Heart left ventricle (tissue), 16 donors: ENCODE results near the gene TSLP. TPM values are rescaled to one million over a fixed set of nuclear protein-coding genes. Genes with fewer than 3 reads are reported as not detected.
A peak's percentile ranks its signal among the peaks of the same experiment; 100 is the strongest.

ENCODE experiments used
- ATAC-seq, 4 donors: fragments of 200-7000 bp; cut with Tn5 transposase; one replicate each; pipeline ENCODE4 v1.9.1; 2020 to 2022; ENCODE audit warnings: moderate library complexity in 4 of 4, mild to moderate bottlenecking in 3 of 4, moderate number of reproducible peaks in 1 of 4
- DNase-seq, 5 donors: peaks; one replicate each; pipeline ENCODE4 v3.0.0-alpha.2; 2020
- H3K27ac ChIP-seq, 12 donors: fragments of 200-600 bp; sonication (generic) in 4 of 12; one replicate each; pipeline versions ENCODE4 v1.5.0 to v1.8.0; 2016 to 2022; ENCODE audit warnings: mild to moderate bottlenecking in 2 of 12
- H3K27me3 ChIP-seq, 9 donors: fragments of 200-600 bp; sonication (generic) in 2 of 9; one replicate each; pipeline versions ENCODE4 v1.5.1 to v1.8.0; 2016 to 2022; ENCODE audit warnings: mild to moderate bottlenecking in 3 of 9
- H3K36me3 ChIP-seq, 9 donors: fragments of 200-600 bp; sonication (generic) in 2 of 9; one replicate each; pipeline versions ENCODE4 v1.5.0 to v1.8.0; 2018 to 2022; ENCODE audit warnings: mild to moderate bottlenecking in 2 of 9
- H3K4me1 ChIP-seq, 12 donors: fragments of 200-600 bp; sonication (generic) in 4 of 12; one replicate each; pipeline versions ENCODE4 v1.5.0 to v1.8.0; 2016 to 2022; ENCODE audit warnings: mild to moderate bottlenecking in 3 of 12
- H3K4me3 ChIP-seq, 12 donors: fragments of 200-600 bp; sonication (generic) in 4 of 12; one replicate each; pipeline versions ENCODE4 v1.5.0 to v1.8.0; 2017 to 2022; ENCODE audit warnings: mild to moderate bottlenecking in 9 of 12, moderate library complexity in 4 of 12
- H3K9me3 ChIP-seq, 12 donors: fragments of 200-600 bp; sonication (generic) in 4 of 12; one replicate each; pipeline versions ENCODE4 v1.5.0 to v1.8.0; 2016 to 2022; ENCODE audit warnings: mild to moderate bottlenecking in 1 of 12
- CTCF ChIP-seq, 12 donors: fragments of 200-600 bp; sonication (generic) in 4 of 12; IDR thresholded peaks; one replicate each; pipeline versions ENCODE4 v1.5.0 to v1.8.0; 2018 to 2022; ENCODE audit warnings: antibody characterized with exemption in 12 of 12, mild to moderate bottlenecking in 5 of 12
- POLR2A ChIP-seq, 2 donors: fragments of 450-650 bp; IDR thresholded peaks; one replicate each; pipeline ENCODE4 v1.6.1; 2017; ENCODE audit warnings: antibody characterized with exemption in 2 of 2, mild to moderate bottlenecking in 2 of 2, moderate library complexity in 2 of 2
- whole genome bisulfite sequencing, 4 donors: extraction: QIAGEN DNeasy Blood & Tissue Kit in 2 of 4; methylation state at CpG; one replicate each; pipeline versions ENCODE4 v1.1.5 to v1.1.7; 2013 to 2018; 5-methylcytosine and 5-hydroxymethylcytosine counted together
- intact Hi-C, 10 donors: fragments of 100-400 bp; cut with DNase I; formaldehyde crosslinking; loops; one replicate each; pipeline versions ENCODE4 v1.11.1 to v1.14.2; 2022
- polyA plus RNA-seq, 2 donors: library from polyadenylated mRNA; stranded (reverse); fragments of 200-250 nt; gene quantifications; one replicate each; pipeline ENCODE4 v1.2.3, GENCODE V29; 2013
- total RNA-seq, 9 donors: library from RNA; depleted of rRNA in 2 of 9; stranded (reverse); fragments of >200 nt in 2 of 9; fragmentation: NEBNext Ultra II Directional in 3 of 9; extraction: Animal tissue kit (Norgen Biotek cat#: 25700) in 3 of 9; gene quantifications; one replicate each; pipeline versions ENCODE4 v1.1.0 to v1.2.4, GENCODE V29; 2016 to 2023
- donor health status: ischemic (EF 13 %, LVEDD 7.1; RV severe dilation, severe dysfunction).
- donor health status: healthy with polysubstance abuse.
- donor health status: DM: no; HTN: yes; CAD: no.
- donor health status: DM: no; HTN: no; CAD: no.
- donor health status: ischemic (EF 25% LVEDD 6.9; RV normal size, moderate dysfunction).
- donor health status: ischemic (EF 25% LVEDD 5.7; RV mildly dilated, moderate dysfunction).
- donor health status: healthy.
- donor health status: DM: yes; HTN: yes; CAD: no.
- donor health status: ischemic (EF 35%, LVEDD 5.7; RV mildly dilated, moderate dysfunction).
- donor health status: nonischemic (EF 11% LVEDD 7.7; RV severe dilation, severe dysfunction).
- donor health status: DM: yes; HTN: yes; CAD: no.
- donor health status: PGD.
- donor health status: ischemic (EF 29% LVEDD 5.4; RV normal size, mild dysfunction).
- donor health status: nonischemic (EF 23%, LVEDD 6.1; RV moderate dilation, normal function).

The TSLP gene
- total and polyA plus RNA-seq, 11 donors = 1.3 to 8.7 (median 4.1) TPM

- TF ChIP-seq CTCF (IDR thresholded peaks at IDR 0.05) = no peak
- Histone ChIP-seq H3K27ac (no peak overlapping the region), H3K9me3 (peaks cover 0 to 7% (median 0%) of the 10 kb centered on the region in 12 donors), H3K4me3 (no peak overlapping the region), H3K4me1 (no peaks in the 10 kb centered on the region), H3K27me3 (peaks cover 0 to 6% (median 0%) of the 10 kb centered on the region in 9 donors), H3K36me3 (no peaks in the 10 kb centered on the region)
- DNase-seq (no peak), ATAC-seq (no peak)
- intact Hi-C loops = loop anchor here in 1 of 10 donors (10.0 kb wide), 1 partner anchor 263 kb away; no protein-coding TSS in a partner anchor
Observed at GRCh38 chr5:111058064-111058463, 13.4 kb upstream of the TSLP start.

- Histone ChIP-seq H3K9me3 (peaks cover 0 to 7% (median 0%) of the 10 kb centered on the region in 12 donors), H3K36me3 (no peaks in the 10 kb centered on the region), H3K4me3 (no peak overlapping the region), H3K27ac (no peak overlapping the region), H3K27me3 (peaks cover 0 to 6% (median 0%) of the 10 kb centered on the region in 9 donors), H3K4me1 (no peaks in the 10 kb centered on the region)
- ATAC-seq = no peak
- TF ChIP-seq POLR2A (IDR thresholded peaks at IDR 0.05) (no peak), CTCF (IDR thresholded peaks at IDR 0.05) (no peak)
- intact Hi-C loops = loop anchor here in 6 of 10 donors (5.0 to 10.0 kb wide), 3 partner anchors 265 to 305 kb away; no protein-coding TSS in a partner anchor
- DNase-seq = no peak
- 83 to 92% (median 87%) methylated on average over 2 of the region's 2 CpGs for WGBS, 4 donors
Observed at GRCh38 chr5:111060169-111060568, 11.3 kb upstream of the TSLP start.

GRCh38 chr5:111061618-111062017, 9.9 kb upstream of the TSLP start:
- Histone ChIP-seq H3K4me3 (no peak overlapping the region), H3K27ac (no peak overlapping the region), H3K36me3 (no peaks in the 10 kb centered on the region), H3K27me3 (peaks cover 0 to 8% (median 0%) of the 10 kb centered on the region in 9 donors), H3K4me1 (no peaks in the 10 kb centered on the region), H3K9me3 (peaks cover 0 to 7% (median 0%) of the 10 kb centered on the region in 12 donors)
- intact Hi-C loops = loop anchor here in 6 of 10 donors (5.0 to 10.0 kb wide), 3 partner anchors 267 to 307 kb away; no protein-coding TSS in a partner anchor
- ATAC-seq = no peak
- no peak for DNase-seq
- TF ChIP-seq CTCF (IDR thresholded peaks at IDR 0.05) (no peak), POLR2A (IDR thresholded peaks at IDR 0.05) (no peak)

GRCh38 chr5:111063709-111064322, 7.7 kb upstream of the TSLP start:
- H3K9me3 ChIP-seq = peaks cover 0 to 7% (median 0%) of the 10 kb centered on the region in 12 donors
- H3K4me1 ChIP-seq = no peaks in the 10 kb centered on the region
- no peak for ATAC-seq
- intact Hi-C loops = loop anchor here in 6 of 10 donors (2.0 to 10.0 kb wide), 4 partner anchors 269 to 309 kb away; no protein-coding TSS in a partner anchor
- H3K27ac ChIP-seq = no peak overlapping the region
- 36 to 49% (median 42%) methylated on average over 3 of the region's 3 CpGs for WGBS, 4 donors
- no peaks in the 10 kb centered on the region for H3K36me3 ChIP-seq
- TF ChIP-seq POLR2A (IDR thresholded peaks at IDR 0.05) (no peak), CTCF (IDR thresholded peaks at IDR 0.05) (peak in 9 of 12 donors; percentile 17 to 55 (median 39))
- no peak overlapping the region for H3K4me3 ChIP-seq
- peaks cover 0 to 26% (median 0%) of the 10 kb centered on the region in 9 donors for H3K27me3 ChIP-seq
- no peak for DNase-seq
